K562 (cell line): ENCODE data around the gene NEURL1. TPM values are rescaled to one million over a fixed set of nuclear protein-coding genes. Genes with fewer than 3 reads are reported as not detected.
"Not testable (repeated sequence)": the region's sequence is repeated elsewhere in the genome, so short reads cannot be mapped to it uniquely, and the experiment has no call there.

ENCODE experiments used
- ATAC-seq: fragments of 200-7000 bp; cut with Tn5 transposase; 3 replicates; pipeline ENCODE4 v1.9.1; 2020; ENCODE audit warnings: moderate library complexity
- BruUV-seq: library from RNA; stranded (reverse); fragments of 400-500 nt; replicated peaks from 2 replicates; lab custom pipeline; 2021; lab: Mats Ljungman, UMichigan
- CTCF ChIA-PET: fragments of 300-600 bp; formaldehyde crosslinking; extraction: SDS; loops from one replicate; lab custom pipeline; 2021; ENCODE audit warnings: low intra/inter-chr PET ratio; lab: Yijun Ruan, JAX
- POLR2A ChIA-PET: fragments of 300-600, 350-650 bp; sonication (Branson Sonifier 250); formaldehyde crosslinking; extraction: SDS; loops from one replicate; lab custom pipeline; 2021; ENCODE audit warnings: antibody characterized with exemption, inconsistent platforms; lab: Yijun Ruan, JAX
- DNase-seq, 4 experiments: peaks; one replicate each; pipeline versions ENCODE4 v3.0.0 to v3.0.0-alpha.2; 2011 to 2018; ENCODE audit warnings: low spot score in 3 of 4, mixed read lengths in 3 of 4; ENCODE audit errors: extremely low read depth in 1 of 4
- FAIRE-seq: peaks from 2 replicates; lab custom pipeline; 2011; peaks lifted over from hg19 to GRCh38; lab: Jason Lieb, UNC
- H2AFZ ChIP-seq: 2 replicates; pipeline ENCODE4 v1.6.0; 2011; ENCODE audit warnings: low read depth, low read length, control low read depth, inconsistent platforms
- H3K27ac ChIP-seq: fragments of 200-600 bp; 3 replicates; pipeline ENCODE4 v1.8.0; 2011; ENCODE audit warnings: low read depth, mild to moderate bottlenecking, control low read depth, inconsistent platforms, low read length, moderate library complexity, mixed read lengths; ENCODE audit errors: extremely low read depth
- H3K27me3 ChIP-seq, 2 experiments: fragments of 300-600 bp in 1 of 2; 2 replicates in 1 of 2; 3 replicates in 1 of 2; pipeline versions ENCODE4 v1.6.0 to v1.8.0; 2011; ENCODE audit warnings: inconsistent platforms in 2 of 2, low read length in 2 of 2, mild to moderate bottlenecking in 1 of 2, mixed read lengths in 1 of 2, moderate library complexity in 1 of 2; ENCODE audit not compliant: control insufficient read depth in 2 of 2, insufficient read depth in 2 of 2
- H3K36me3 ChIP-seq: fragments of 300-600 bp; 3 replicates; pipeline ENCODE4 v1.8.0; 2011; ENCODE audit warnings: mild to moderate bottlenecking, low read length, inconsistent platforms; ENCODE audit not compliant: control insufficient read depth, insufficient read depth
- H3K4me1 ChIP-seq, 2 experiments: fragments of 200-600 bp in 1 of 2; replicated peaks in 1 of 2; 2 replicates in 1 of 2; 3 replicates in 1 of 2; pipeline versions ENCODE4 v1.5.1 to v1.8.0; 2011; ENCODE audit warnings: inconsistent platforms in 2 of 2, low read length in 2 of 2, mild to moderate bottlenecking in 1 of 2, mixed read lengths in 1 of 2, moderate library complexity in 1 of 2; ENCODE audit not compliant: control insufficient read depth in 2 of 2, insufficient read depth in 2 of 2
- H3K4me2 ChIP-seq: 2 replicates; pipeline ENCODE4 v1.6.1; 2011; ENCODE audit warnings: low read length, control low read depth, inconsistent platforms, mixed read lengths; ENCODE audit not compliant: insufficient read depth
- H3K4me3 ChIP-seq: fragments of 200-600 bp; sonication (generic), shearing (Covaris generic); 2 replicates; pipeline ENCODE4 v1.5.1; 2016; ENCODE audit warnings: control low read depth, inconsistent platforms
- H3K79me2 ChIP-seq: fragments of 200-600 bp; 3 replicates; pipeline ENCODE4 v1.8.0; 2011; ENCODE audit warnings: low read length, inconsistent platforms; ENCODE audit not compliant: control insufficient read depth, insufficient read depth
- H3K9ac ChIP-seq, 2 experiments: 2 replicates each; pipeline versions ENCODE4 v1.6.0 to v1.6.1; 2011; ENCODE audit warnings: low read depth in 2 of 2, low read length in 2 of 2, control low read depth in 1 of 2, inconsistent platforms in 1 of 2, mild to moderate bottlenecking in 1 of 2, mixed read lengths in 1 of 2; ENCODE audit not compliant: insufficient read depth in 1 of 2
- H3K9me1 ChIP-seq: one replicate; pipeline ENCODE4 v1.6.0; 2011; ENCODE audit warnings: inconsistent platforms, mild to moderate bottlenecking, low read length, moderate library complexity; ENCODE audit not compliant: control insufficient read depth, insufficient read depth
- H3K9me3 ChIP-seq: replicated peaks from 2 replicates; pipeline ENCODE4 v1.5.1; 2011; ENCODE audit warnings: low read depth, low read length, inconsistent platforms; ENCODE audit not compliant: control insufficient read depth, insufficient read depth
- H4K20me1 ChIP-seq: replicated peaks from 2 replicates; pipeline ENCODE4 v1.6.1; 2011; ENCODE audit warnings: low read length, inconsistent platforms, mixed read lengths; ENCODE audit not compliant: control insufficient read depth, insufficient read depth
- SIN3A ChIP-seq, 2 experiments: fragments of 150-350 bp in 1 of 2; IDR thresholded peaks; 2 replicates each; pipeline ENCODE4 v1.6.1; 2011 to 2016; ENCODE audit warnings: borderline replicate concordance in 2 of 2, low read depth in 2 of 2, low read length in 2 of 2, mild to moderate bottlenecking in 2 of 2, moderate library complexity in 2 of 2; ENCODE audit not compliant: control insufficient read depth in 1 of 2
- TBL1XR1 ChIP-seq, 2 experiments: IDR thresholded peaks; 2 replicates each; pipeline ENCODE4 v1.6.1; 2012; ENCODE audit warnings: improper control_type of control experiment in 2 of 2, low read length in 2 of 2, mild to moderate bottlenecking in 1 of 2
- WGBS: fragments of 100-300 bp; shearing (Covaris generic); methylation state at CpG from one replicate; pipeline ENCODE4 v1.1.6; 2016; ENCODE audit warnings: low coverage, mixed read lengths; ENCODE audit not compliant: insufficient coverage; ENCODE audit errors: missing lambda C conversion rate; 5-methylcytosine and 5-hydroxymethylcytosine counted together
- in situ Hi-C: fragments of 300-500 bp; cut with MboI; formaldehyde crosslinking; loops from 4 replicates; pipeline ENCODE4 v1.15.0; 2018; ENCODE audit warnings: inconsistent platforms, mixed read lengths
- intact Hi-C: fragments of 100-400 bp; cut with micrococcal nuclease; formaldehyde crosslinking; loops from 2 replicates; pipeline ENCODE4 v1.14.2; 2022
- polyA plus RNA-seq, 8 experiments: library from polyadenylated mRNA; depleted of rRNA in 4 of 8; stranded (reverse) in 5 of 8; unstranded in 3 of 8; fragments of >200 nt; fragmentation: Nextera tagmentation in 2 of 8; fragmentation: Illumina TruSeq in 1 of 8; extraction: Ambion mirVana in 2 of 8; extraction: Trizol in 1 of 8; gene quantifications; 2 replicates each; pipeline versions ENCODE4 v1.2.1 to v1.2.3, GENCODE V29; 2011 to 2014; ENCODE audit warnings: inconsistent platforms in 1 of 8, missing spikeins in 1 of 8
- total RNA-seq, 7 experiments: library from RNA; depleted of rRNA in 6 of 7; stranded (reverse); fragments of >200 nt in 6 of 7; fragmentation: Illumina TruSeq in 2 of 7; extraction: Trizol in 2 of 7; gene quantifications; 2 replicates each; pipeline versions ENCODE4 v1.2.1 to v1.2.3, GENCODE V29; 2011 to 2021; ENCODE audit warnings: low replicate concordance in 1 of 7

NEURL1 gene
- total and polyA plus RNA-seq, 9 of the 15 experiments (the other 6 are each of a cell fraction or from before 2014, with no cell fraction given), result 0.01 to 0.45 (median 0.16) TPM; not detected in 5

- in situ Hi-C loops, result no loop called here
- Histone ChIP-seq H3K4me3 (no peak overlapping the region), H4K20me1 (no peaks in the 10 kb centered on the region), H3K9me1 (no peaks in the 10 kb centered on the region), H3K9ac (no peak overlapping the region), H3K9me3 (no peaks in the 10 kb centered on the region), H3K27ac (no peak overlapping the region), H3K27me3 (no peaks in the 10 kb centered on the region), H2AFZ (no peak overlapping the region), H3K79me2 (no peaks in the 10 kb centered on the region; the same call in 2 of the 3 replicates), H3K36me3 (no peaks in the 10 kb centered on the region), H3K4me1 (peaks cover 0 to 11% of the 10 kb centered on the region in 2 experiments; a peak in 1 of 5 replicates), H3K4me2 (no peak overlapping the region)
- ChIA-PET POLR2A (no interaction called here), CTCF (no interaction called here)
- FAIRE-seq, result no peak
- ATAC-seq, result no peak
- BruUV-seq, result no TSS peak
- intact Hi-C loops, result no loop called here
- 84% methylated on average over 3 of the region's 7 CpGs for WGBS
- TF ChIP-seq SIN3A (IDR thresholded peaks at IDR 0.05; ENCODE audit: borderline replicate concordance in 2 of 2, control insufficient read depth in 1 of 2, low read depth in 2 of 2, low read length in 2 of 2) (no peak), TBL1XR1 (IDR thresholded peaks at IDR 0.05; ENCODE audit: low read length in 2 of 2) (no peak)
- no peak for DNase-seq
Observed at GRCh38 chr10:103632247-103632642, 138.7 kb downstream of the NEURL1 start.

DNA sequence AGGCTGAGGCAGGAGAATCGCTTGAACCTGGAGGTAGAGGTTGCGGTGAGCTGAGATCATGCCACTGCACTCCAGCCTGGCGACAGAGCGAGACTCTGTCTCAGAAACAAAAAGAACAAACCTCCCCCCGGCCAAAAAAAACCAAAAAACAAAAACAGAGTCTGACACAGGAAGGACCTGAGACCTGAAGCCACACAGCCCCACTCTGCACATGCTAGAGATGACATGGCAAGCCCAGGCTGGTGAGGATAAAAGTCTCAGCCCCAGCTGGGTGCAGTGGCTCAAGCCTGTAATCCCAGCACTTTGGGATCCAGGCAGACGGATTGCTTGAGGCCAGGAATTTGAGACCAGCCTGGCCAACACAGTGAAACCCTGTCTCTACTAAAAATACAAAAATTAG is 139.4 kb downstream of the NEURL1 start:
- H4K20me1 ChIP-seq, H3K9me1 ChIP-seq, H3K27ac ChIP-seq, CTCF ChIA-PET, H3K4me2 ChIP-seq, ATAC-seq, BruUV-seq, H3K27me3 ChIP-seq, H3K9me3 ChIP-seq, FAIRE-seq, in situ Hi-C loops, H2AFZ ChIP-seq, H3K36me3 ChIP-seq, H3K79me2 ChIP-seq, H3K4me3 ChIP-seq, DNase-seq, H3K9ac ChIP-seq, intact Hi-C loops: not testable (repeated sequence)
- WGBS, result 67% methylated on average over 2 of the region's 6 CpGs
- POLR2A ChIA-PET, result interaction anchor here (1.1 kb wide), 1 partner anchor 19 kb away, joined by 4 read pairs; no protein-coding TSS in a partner anchor
- H3K4me1 ChIP-seq, result peaks cover 0 to 16% of the 10 kb centered on the region in 2 experiments; a peak in 2 of 5 replicates
